Panc1 (cell line): Measurements from ENCODE around the gene KPNA4. TPM values are rescaled to one million over a fixed set of nuclear protein-coding genes. Genes with fewer than 3 reads are reported as not detected.

ENCODE experiments used
- ATAC-seq: fragments of 200-7000 bp; cut with Tn5 transposase; 2 replicates; pipeline ENCODE4 v1.9.1; 2020; ENCODE audit warnings: mild to moderate bottlenecking, moderate library complexity
- BruUV-seq: library from RNA; stranded (reverse); fragments of 400-500 nt; replicated peaks from 2 replicates; lab custom pipeline; 2021; lab: Mats Ljungman, UMichigan
- CTCF ChIA-PET: fragments of 300-600 bp; sonication (Branson Sonifier 250); formaldehyde crosslinking; loops from one replicate; lab custom pipeline; 2022; ENCODE audit warnings: antibody characterized with exemption; lab: Charles Lee
- POLR2A ChIA-PET: fragments of 300-600 bp; sonication (Branson Sonifier 250); formaldehyde crosslinking; loops from one replicate; lab custom pipeline; 2022; ENCODE audit warnings: antibody characterized with exemption; lab: Charles Lee
- DNase-seq: peaks from one replicate; pipeline ENCODE4 v3.0.0-alpha.2; 2010; ENCODE audit warnings: low read depth, low spot score
- H3K27ac ChIP-seq: 2 replicates; pipeline ENCODE4 v1.5.1; 2011; ENCODE audit warnings: mild to moderate bottlenecking, low read length, inconsistent platforms
- H3K27me3 ChIP-seq: fragments of 200-500 bp; sonication (Bioruptor generic); 2 replicates; pipeline ENCODE4 v1.6.0; 2014; ENCODE audit warnings: low read length, inconsistent platforms; ENCODE audit not compliant: control insufficient read depth, insufficient read depth
- H3K36me3 ChIP-seq: fragments of 200-500 bp; sonication (Bioruptor generic); 2 replicates; pipeline ENCODE4 v1.5.1; 2014; ENCODE audit warnings: inconsistent platforms, mild to moderate bottlenecking, low read length, moderate library complexity; ENCODE audit not compliant: control insufficient read depth, insufficient read depth
- H3K4me1 ChIP-seq: 2 replicates; pipeline ENCODE4 v1.5.1; 2011; ENCODE audit warnings: inconsistent platforms, mild to moderate bottlenecking, low read length, moderate library complexity; ENCODE audit not compliant: control insufficient read depth, insufficient read depth
- H3K4me3 ChIP-seq, 2 experiments: 2 replicates each; pipeline ENCODE4 v1.5.1; 2011 to 2012; ENCODE audit warnings: low read depth in 2 of 2, low read length in 2 of 2, mild to moderate bottlenecking in 2 of 2, inconsistent platforms in 1 of 2, moderate library complexity in 1 of 2
- H3K9me3 ChIP-seq: fragments of 200-500 bp; sonication (Bioruptor generic); 2 replicates; pipeline ENCODE4 v1.5.1; 2014; ENCODE audit warnings: low read depth, mild to moderate bottlenecking, inconsistent platforms, low read length, moderate library complexity; ENCODE audit not compliant: control insufficient read depth, insufficient read depth
- POLR2AphosphoS5 ChIP-seq: IDR thresholded peaks from 2 replicates; pipeline ENCODE4 v1.6.1; 2012; ENCODE audit warnings: mild to moderate bottlenecking, low read depth, low read length, moderate library complexity
- SIN3A ChIP-seq: IDR thresholded peaks from 2 replicates; pipeline ENCODE4 v1.6.1; 2012; ENCODE audit warnings: low read depth, mild to moderate bottlenecking, low read length, moderate library complexity, borderline replicate concordance; ENCODE audit not compliant: insufficient read depth
- TCF7L2 ChIP-seq: IDR thresholded peaks from 2 replicates; pipeline ENCODE4 v1.6.1; 2011; ENCODE audit warnings: mild to moderate bottlenecking, low read depth, low read length, inconsistent platforms
- in situ Hi-C: cut with HindIII; loops from 2 replicates; pipeline ENCODE4 v1.10.0; 2016; ENCODE audit warnings: low sequenced_read_pairs, low pct_unique_long_range_greater_than_20kb
- intact Hi-C: fragments of 100-400 bp; cut with micrococcal nuclease; formaldehyde crosslinking; loops from one replicate; pipeline ENCODE4 v1.10.0; 2022; ENCODE audit not compliant: unreplicated experiment
- total RNA-seq: library from RNA; stranded (reverse); gene quantifications from one replicate; pipeline ENCODE4 v1.2.1, GENCODE V29; 2021; ENCODE audit not compliant: unreplicated experiment
- TF ChIP-seq, protein P1 (sequence below): fragments of 450-650 bp; IDR thresholded peaks from 2 replicates; pipeline ENCODE4 v1.5.1; 2017; ENCODE audit warnings: mild to moderate bottlenecking
- TF ChIP-seq, protein P2 (sequence below), 2 experiments: IDR thresholded peaks; 2 replicates each; pipeline ENCODE4 v1.6.1; 2011 to 2012; ENCODE audit warnings: low read depth in 2 of 2, control low read depth in 1 of 2, low read length in 1 of 2, mild to moderate bottlenecking in 1 of 2, moderate library complexity in 1 of 2; ENCODE audit not compliant: insufficient read depth in 1 of 2

KPNA4 gene
- total RNA-seq, 1 experiment from 2014 or later = 84.4 TPM

DNA sequence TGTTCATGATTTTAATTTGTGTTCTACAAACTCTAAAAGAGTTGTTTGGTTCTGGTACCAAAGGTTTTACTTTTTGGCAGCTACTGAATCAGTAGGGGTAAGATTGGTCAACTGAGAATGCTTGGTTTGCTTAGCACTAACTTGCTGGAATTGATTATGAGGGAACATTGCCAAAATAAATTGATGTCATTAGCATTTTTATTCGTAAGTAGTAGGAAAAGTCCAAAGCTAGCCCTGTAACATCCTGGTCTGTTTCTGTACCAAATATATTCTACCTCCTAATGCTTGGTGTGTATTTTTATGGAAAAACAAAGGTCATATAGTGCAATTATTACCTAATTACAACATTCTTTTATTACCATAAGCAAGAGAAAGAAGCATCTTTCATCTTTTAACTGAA is 35.9 kb upstream of the KPNA4 start:
- intact Hi-C loops = no loop called here
- TF ChIP-seq SIN3A (no peak), TCF7L2 (no peak), POLR2AphosphoS5 (no peak)
- TF ChIP-seq, protein P1, sequence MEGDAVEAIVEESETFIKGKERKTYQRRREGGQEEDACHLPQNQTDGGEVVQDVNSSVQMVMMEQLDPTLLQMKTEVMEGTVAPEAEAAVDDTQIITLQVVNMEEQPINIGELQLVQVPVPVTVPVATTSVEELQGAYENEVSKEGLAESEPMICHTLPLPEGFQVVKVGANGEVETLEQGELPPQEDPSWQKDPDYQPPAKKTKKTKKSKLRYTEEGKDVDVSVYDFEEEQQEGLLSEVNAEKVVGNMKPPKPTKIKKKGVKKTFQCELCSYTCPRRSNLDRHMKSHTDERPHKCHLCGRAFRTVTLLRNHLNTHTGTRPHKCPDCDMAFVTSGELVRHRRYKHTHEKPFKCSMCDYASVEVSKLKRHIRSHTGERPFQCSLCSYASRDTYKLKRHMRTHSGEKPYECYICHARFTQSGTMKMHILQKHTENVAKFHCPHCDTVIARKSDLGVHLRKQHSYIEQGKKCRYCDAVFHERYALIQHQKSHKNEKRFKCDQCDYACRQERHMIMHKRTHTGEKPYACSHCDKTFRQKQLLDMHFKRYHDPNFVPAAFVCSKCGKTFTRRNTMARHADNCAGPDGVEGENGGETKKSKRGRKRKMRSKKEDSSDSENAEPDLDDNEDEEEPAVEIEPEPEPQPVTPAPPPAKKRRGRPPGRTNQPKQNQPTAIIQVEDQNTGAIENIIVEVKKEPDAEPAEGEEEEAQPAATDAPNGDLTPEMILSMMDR = no peak
- TF ChIP-seq, protein P2, sequence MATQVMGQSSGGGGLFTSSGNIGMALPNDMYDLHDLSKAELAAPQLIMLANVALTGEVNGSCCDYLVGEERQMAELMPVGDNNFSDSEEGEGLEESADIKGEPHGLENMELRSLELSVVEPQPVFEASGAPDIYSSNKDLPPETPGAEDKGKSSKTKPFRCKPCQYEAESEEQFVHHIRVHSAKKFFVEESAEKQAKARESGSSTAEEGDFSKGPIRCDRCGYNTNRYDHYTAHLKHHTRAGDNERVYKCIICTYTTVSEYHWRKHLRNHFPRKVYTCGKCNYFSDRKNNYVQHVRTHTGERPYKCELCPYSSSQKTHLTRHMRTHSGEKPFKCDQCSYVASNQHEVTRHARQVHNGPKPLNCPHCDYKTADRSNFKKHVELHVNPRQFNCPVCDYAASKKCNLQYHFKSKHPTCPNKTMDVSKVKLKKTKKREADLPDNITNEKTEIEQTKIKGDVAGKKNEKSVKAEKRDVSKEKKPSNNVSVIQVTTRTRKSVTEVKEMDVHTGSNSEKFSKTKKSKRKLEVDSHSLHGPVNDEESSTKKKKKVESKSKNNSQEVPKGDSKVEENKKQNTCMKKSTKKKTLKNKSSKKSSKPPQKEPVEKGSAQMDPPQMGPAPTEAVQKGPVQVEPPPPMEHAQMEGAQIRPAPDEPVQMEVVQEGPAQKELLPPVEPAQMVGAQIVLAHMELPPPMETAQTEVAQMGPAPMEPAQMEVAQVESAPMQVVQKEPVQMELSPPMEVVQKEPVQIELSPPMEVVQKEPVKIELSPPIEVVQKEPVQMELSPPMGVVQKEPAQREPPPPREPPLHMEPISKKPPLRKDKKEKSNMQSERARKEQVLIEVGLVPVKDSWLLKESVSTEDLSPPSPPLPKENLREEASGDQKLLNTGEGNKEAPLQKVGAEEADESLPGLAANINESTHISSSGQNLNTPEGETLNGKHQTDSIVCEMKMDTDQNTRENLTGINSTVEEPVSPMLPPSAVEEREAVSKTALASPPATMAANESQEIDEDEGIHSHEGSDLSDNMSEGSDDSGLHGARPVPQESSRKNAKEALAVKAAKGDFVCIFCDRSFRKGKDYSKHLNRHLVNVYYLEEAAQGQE (IDR thresholded peaks at IDR 0.05; ENCODE audit: insufficient read depth in 1 of 2, low read depth in 2 of 2, low read length in 1 of 2) = no peak
- Histone ChIP-seq H3K4me1 (no peaks in the 10 kb centered on the region), H3K4me3 (no peak overlapping the region), H3K27ac (no peak overlapping the region), H3K27me3 (no peaks in the 10 kb centered on the region), H3K36me3 (no peaks in the 10 kb centered on the region), H3K9me3 (no peaks in the 10 kb centered on the region)
- POLR2A ChIA-PET = no interaction called here
- in situ Hi-C loops = no loop called here
- no peak for ATAC-seq
- no peak for DNase-seq
- CTCF ChIA-PET = no interaction called here
- BruUV-seq = no TSS peak

DNA sequence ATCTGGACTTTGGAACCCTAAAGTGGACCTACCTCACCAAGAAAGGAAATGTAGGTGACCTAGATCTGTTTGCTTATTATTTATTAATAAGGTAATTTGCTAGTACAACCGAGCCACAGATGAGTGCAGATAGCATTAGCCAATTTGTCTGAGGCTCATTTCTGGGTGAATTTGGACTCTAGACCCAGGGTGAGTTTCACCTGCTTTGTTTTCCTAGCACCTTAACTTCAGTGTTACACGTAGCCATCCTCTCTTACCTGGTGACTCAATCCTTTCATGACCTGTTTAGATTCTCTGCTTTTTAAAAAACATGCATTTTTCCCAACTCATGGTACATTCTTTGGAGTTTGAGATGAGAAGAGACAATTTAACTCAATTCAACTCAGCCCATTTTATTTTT is 33.5 kb upstream of the KPNA4 start:
- ChIA-PET POLR2A (no interaction called here), CTCF (no interaction called here)
- no peaks in the 10 kb centered on the region for H3K36me3 ChIP-seq
- no peak overlapping the region for H3K27ac ChIP-seq
- no peak for DNase-seq
- no peaks in the 10 kb centered on the region for H3K4me1 ChIP-seq
- H3K27me3 ChIP-seq = no peaks in the 10 kb centered on the region
- no peak overlapping the region for H3K4me3 ChIP-seq
- intact Hi-C loops = no loop called here
- no TSS peak for BruUV-seq
- ATAC-seq = no peak
- no peaks in the 10 kb centered on the region for H3K9me3 ChIP-seq
- in situ Hi-C loops = no loop called here
- TF ChIP-seq POLR2AphosphoS5 (no peak), SIN3A (no peak)
- TF ChIP-seq, protein P1 = 0 out of 2 replicates have a peak, but pooled peaks have one; percentile 6
